GM19240 (cell line): ENCODE measurements around the gene SKAP2.
"Not testable (repeated sequence)": the region's sequence is repeated elsewhere in the genome, so short reads cannot be mapped to it uniquely, and the experiment has no call there.

Source experiments
- DNase-seq: peaks from one replicate; pipeline ENCODE4 v3.0.0; 2011; ENCODE audit warnings: low spot score; ENCODE audit not compliant: insufficient read length

Gene SKAP2

GRCh38 chr7:26857506-26858240, 6.7 kb downstream of the SKAP2 start:
- no peak for DNase-seq

GRCh38 chr7:26857170-26857505, 7.3 kb downstream of the SKAP2 start:
- no peak for DNase-seq

GRCh38 chr7:26856176-26856985, 8.0 kb downstream of the SKAP2 start:
- no peak for DNase-seq

GRCh38 chr7:26854876-26855855, 9.2 kb downstream of the SKAP2 start:
- no peak for DNase-seq

GRCh38 chr7:26853788-26854393, 10.5 kb downstream of the SKAP2 start:
- DNase-seq, result no peak

GRCh38 chr7:26850193-26850651, 14.2 kb downstream of the SKAP2 start:
- DNase-seq, result no peak

- DNase-seq, result no peak
These were observed 20.7 kb downstream of the SKAP2 start for GRCh38 chr7:26843705-26844104.

GRCh38 chr7:26842897-26843296, 21.5 kb downstream of the SKAP2 start:
- no peak for DNase-seq

GRCh38 chr7:26841003-26841739, 23.2 kb downstream of the SKAP2 start:
- DNase-seq, result no peak

- not testable (repeated sequence) for DNase-seq
These were observed 27.6 kb downstream of the SKAP2 start for GRCh38 chr7:26836793-26837192.

- no peak for DNase-seq
These were observed 49.0 kb downstream of the SKAP2 start for GRCh38 chr7:26815426-26815825.

- no peak for DNase-seq
These were observed 51.0 kb downstream of the SKAP2 start for GRCh38 chr7:26813432-26813831.

GRCh38 chr7:26794541-26794940, 69.8 kb downstream of the SKAP2 start:
- no peak for DNase-seq

- DNase-seq, result no peak
These were observed 71.8 kb downstream of the SKAP2 start for GRCh38 chr7:26792576-26792975.

- DNase-seq, result no peak
These were observed 72.4 kb downstream of the SKAP2 start for GRCh38 chr7:26792006-26792405.

GRCh38 chr7:26789481-26790184, 74.8 kb downstream of the SKAP2 start:
- no peak for DNase-seq

- no peak for DNase-seq
These were observed 76.7 kb downstream of the SKAP2 start for GRCh38 chr7:26787701-26788100.

- DNase-seq, result no peak
These were observed 80.3 kb downstream of the SKAP2 start for GRCh38 chr7:26784118-26784517.

GRCh38 chr7:26782501-26782900, 81.9 kb downstream of the SKAP2 start:
- no peak for DNase-seq
